K562 (cell line): ENCODE results near the gene RRAD. TPM values are rescaled to one million over a fixed set of nuclear protein-coding genes. Genes with fewer than 3 reads are reported as not detected.

ENCODE experiments used
- CC2D1A ChIP-seq: fragments of 450-650 bp; IDR thresholded peaks from 2 replicates; pipeline ENCODE4 v1.6.1; 2017; ENCODE audit warnings: mild to moderate bottlenecking
- E2F4 ChIP-seq: sonication (generic); formaldehyde crosslinking; IDR thresholded peaks from 2 replicates; pipeline ENCODE4 v1.8.0; 2022; ENCODE audit warnings: mild to moderate bottlenecking, low read depth, missing genetic modification reagents
- ELK1 ChIP-seq: sonication (generic); formaldehyde crosslinking; IDR thresholded peaks from 2 replicates; pipeline ENCODE4 v1.8.1; 2022; ENCODE audit warnings: missing genetic modification reagents
- FOXP4 ChIP-seq: sonication (generic); formaldehyde crosslinking; IDR thresholded peaks from 2 replicates; pipeline ENCODE4 v1.8.0; 2022; ENCODE audit warnings: mild to moderate bottlenecking, missing genetic modification reagents, borderline replicate concordance
- LEF1 ChIP-seq: fragments of 450-650 bp; IDR thresholded peaks from 2 replicates; pipeline ENCODE4 v1.6.1; 2016; ENCODE audit warnings: mild to moderate bottlenecking
- MLX ChIP-seq, 2 experiments: fragments of 450-650 bp in 1 of 2; sonication (generic) in 1 of 2; formaldehyde crosslinking; conservative IDR thresholded peaks; 2 replicates each; pipeline versions ENCODE4 v1.4.0 to v1.8.1; 2020 to 2022; ENCODE audit warnings: mild to moderate bottlenecking in 1 of 2, missing genetic modification reagents in 1 of 2
- RBM34 ChIP-seq: fragments of 200-400 bp; formaldehyde crosslinking; IDR thresholded peaks from 2 replicates; pipeline ENCODE4 v1.6.1; 2018; ENCODE audit warnings: low read length, borderline replicate concordance; ENCODE audit not compliant: insufficient read depth
- SFPQ ChIP-seq: fragments of 200-400 bp; formaldehyde crosslinking; IDR thresholded peaks from 2 replicates; pipeline ENCODE4 v1.6.1; 2017; ENCODE audit warnings: mild to moderate bottlenecking, low read depth, low read length, moderate library complexity
- TFAP4 ChIP-seq: sonication (generic); formaldehyde crosslinking; IDR thresholded peaks from 2 replicates; pipeline ENCODE4 v1.8.0; 2022; ENCODE audit warnings: missing genetic modification reagents, mild to moderate bottlenecking, moderate library complexity, borderline replicate concordance
- THAP12 ChIP-seq: fragments of 250-450 bp; sonication (Bioruptor Pico); IDR thresholded peaks from 2 replicates; pipeline ENCODE4 v1.9.0; 2021; ENCODE audit warnings: mild to moderate bottlenecking, inconsistent platforms
- ZNF140 ChIP-seq: fragments of 250-450 bp; sonication (Bioruptor Pico); IDR thresholded peaks from 2 replicates; pipeline ENCODE4 v1.8.0; 2021; ENCODE audit warnings: moderate library complexity, mild to moderate bottlenecking, inconsistent platforms
- ZNF232 ChIP-seq: sonication (generic); formaldehyde crosslinking; IDR thresholded peaks from 2 replicates; pipeline ENCODE4 v1.8.0; 2022; ENCODE audit warnings: mild to moderate bottlenecking, missing genetic modification reagents
- ZNF444 ChIP-seq: fragments of 250-450 bp; sonication (Bioruptor Pico); IDR thresholded peaks from 2 replicates; pipeline ENCODE4 v1.4.0; 2020; ENCODE audit warnings: mild to moderate bottlenecking, moderate library complexity
- ZNF561 ChIP-seq: fragments of 450-650 bp; formaldehyde crosslinking; conservative IDR thresholded peaks from 2 replicates; pipeline ENCODE4 v1.4.0; 2020; ENCODE audit warnings: mild to moderate bottlenecking, moderate library complexity
- ZNF584 ChIP-seq: fragments of 200-800 bp; sonication (Bioruptor generic); IDR thresholded peaks from 2 replicates; pipeline ENCODE4 v1.6.1; 2016; ENCODE audit warnings: low read depth, mild to moderate bottlenecking, missing genetic modification characterization, missing compliant biosample characterization
- polyA plus RNA-seq, 8 experiments: library from polyadenylated mRNA; depleted of rRNA in 4 of 8; stranded (reverse) in 5 of 8; unstranded in 3 of 8; fragments of >200 nt; fragmentation: Nextera tagmentation in 2 of 8; fragmentation: Illumina TruSeq in 1 of 8; extraction: Ambion mirVana in 2 of 8; extraction: Trizol in 1 of 8; gene quantifications; 2 replicates each; pipeline versions ENCODE4 v1.2.1 to v1.2.3, GENCODE V29; 2011 to 2014; ENCODE audit warnings: inconsistent platforms in 1 of 8, missing spikeins in 1 of 8
- total RNA-seq, 7 experiments: library from RNA; depleted of rRNA in 6 of 7; stranded (reverse); fragments of >200 nt in 6 of 7; fragmentation: Illumina TruSeq in 2 of 7; extraction: Trizol in 2 of 7; gene quantifications; 2 replicates each; pipeline versions ENCODE4 v1.2.1 to v1.2.3, GENCODE V29; 2011 to 2021; ENCODE audit warnings: low replicate concordance in 1 of 7

The RRAD gene
- total and polyA plus RNA-seq, 9 of the 15 experiments (the other 6 are each of a cell fraction or from before 2014, with no cell fraction given): 0.09 to 0.20 (median 0.13) TPM; not detected in 5

GRCh38 chr16:66872943-66873684 is 52.2 kb downstream of the RRAD start (continued):
- TF ChIP-seq E2F4 (CRISPR knock-in tag) (no peak), ZNF444 (no peak), TFAP4 (peak; percentile 84), FOXP4 (no peak), RBM34 (no peak), LEF1 (peak; percentile 44), ELK1 (CRISPR knock-in tag) (no peak), ZNF232 (CRISPR knock-in tag) (no peak), SFPQ (no peak), ZNF140 (CRISPR knock-in tag) (no peak), THAP12 (CRISPR knock-in tag) (0 out of 2 replicates have a peak, but pooled peaks have one; percentile 48), MLX (CRISPR knock-in tag; conservative IDR thresholded peaks at IDR 0.05) (no peak), ZNF584 (CRISPR knock-in tag) (no peak), CC2D1A (peak; percentile 27; the same call in 1 of the 2 replicates), ZNF561 (no peak)
